Measurements from ENCODE around the gene POLR1G.

Gene POLR1G

DNA sequence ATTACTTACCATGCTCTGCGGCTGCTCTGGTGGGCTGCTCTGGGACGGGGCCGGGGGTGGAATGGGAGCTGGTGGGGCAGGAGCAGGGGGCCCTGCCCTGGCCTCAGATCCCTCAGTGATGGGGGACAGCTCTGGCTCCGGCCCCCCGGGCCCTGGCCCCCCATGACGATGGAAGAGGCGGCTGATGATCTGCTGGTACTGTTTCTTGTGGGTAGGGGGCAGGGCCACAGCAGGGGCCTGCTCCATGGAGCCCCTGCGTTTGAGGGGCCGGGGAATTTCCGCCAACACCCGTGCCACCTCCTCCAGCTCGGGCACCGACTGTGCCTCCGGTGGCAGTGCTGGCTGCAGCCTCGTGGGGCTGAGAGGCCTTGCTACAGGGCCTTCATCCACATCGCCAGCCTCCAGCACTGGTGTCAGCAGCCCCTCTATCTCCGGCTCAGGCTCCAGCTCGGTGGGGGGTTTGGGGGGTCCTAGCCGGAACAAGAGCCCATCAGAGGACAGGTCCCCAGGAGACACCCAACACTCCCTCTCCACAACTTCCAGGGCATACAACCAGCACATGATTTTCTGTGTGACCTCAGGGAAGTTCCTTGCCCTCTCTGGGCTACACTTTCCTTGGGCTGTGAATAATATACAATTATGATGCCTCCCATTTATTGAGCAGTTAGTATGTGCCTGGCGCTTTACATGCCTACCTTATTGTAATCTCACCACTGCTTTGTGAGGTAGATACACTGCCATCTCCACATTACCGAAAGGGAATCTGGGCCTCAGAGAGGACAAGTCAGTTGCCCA, 14.4 kb upstream of the POLR1G start:
- ChIA-PET CTCF (interaction anchor here (1.1 to 3.8 kb wide), 5 partner anchors 8 to 12 kb away, joined by 3 to 17 read pairs (median 4); partner anchors contain the start of gene PPP1R13L), POLR2A (no interaction called here)
- no peak overlapping the region for H3K4me3 ChIP-seq (ENCODE audit: low read depth, low read length)
- TF ChIP-seq CTCF (IDR thresholded peaks at IDR 0.05; ENCODE audit: insufficient read depth, low read length, missing control alignments) = no peak
- DNase-seq (ENCODE audit: low read depth, low spot score) = no peak

GRCh38 chr19:45395821-45396617, 10.4 kb upstream of the POLR1G start:
- no peak overlapping the region for H3K4me3 ChIP-seq (ENCODE audit: low read depth, low read length)
- POLR2A ChIA-PET = no interaction called here
- no peak for TF ChIP-seq CTCF (IDR thresholded peaks at IDR 0.05; ENCODE audit: insufficient read depth, low read length, missing control alignments)
- CTCF ChIA-PET = interaction anchor here (0.9 to 3.8 kb wide), 2 partner anchors 8 to 82 kb away, joined by 3 to 17 read pairs; partner anchors contain the start of gene PPP1R13L
- no peak for DNase-seq (ENCODE audit: low read depth, low spot score)

DNA sequence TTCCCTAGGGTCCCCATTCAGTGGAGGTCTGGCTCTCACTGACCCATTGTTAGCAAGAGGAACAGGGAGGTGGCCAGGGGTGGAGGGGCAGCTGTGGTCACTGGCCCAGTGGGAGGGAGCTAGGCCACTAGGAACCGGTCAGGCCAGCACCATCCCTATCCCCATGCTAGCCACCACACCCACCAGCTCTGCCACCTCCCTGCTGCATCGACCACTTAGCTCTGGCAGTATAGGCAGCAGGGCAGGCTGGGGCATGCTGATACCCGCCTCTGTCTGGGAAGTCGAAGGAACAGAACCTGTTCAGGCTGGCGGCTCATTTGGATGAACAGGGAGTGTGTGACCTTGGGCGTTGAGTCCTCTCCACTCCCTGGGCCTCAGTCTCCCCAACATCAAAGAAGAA, 6.3 kb upstream of the POLR1G start:
- CTCF ChIA-PET = interaction anchor here (1.4 to 3.0 kb wide), 2 partner anchors 39 to 79 kb away, joined by 4 to 17 read pairs; no protein-coding TSS in a partner anchor

GRCh38 chr19:45401815-45402214, 4.6 kb upstream of the POLR1G start:
- DNase-seq (ENCODE audit: low read depth, low spot score) = no peak
- no peak for TF ChIP-seq CTCF (IDR thresholded peaks at IDR 0.05; ENCODE audit: insufficient read depth, low read length, missing control alignments)
- ChIA-PET CTCF (interaction anchor here (0.7 to 4.8 kb wide), 20 partner anchors 8 to 201 kb away, joined by 3 to 65 read pairs (median 6); no protein-coding TSS in a partner anchor), POLR2A (interaction anchor here (0.6 kb wide), 1 partner anchor 391 kb away, joined by 3 read pairs; no protein-coding TSS in a partner anchor)
- no peak overlapping the region for H3K4me3 ChIP-seq (ENCODE audit: low read depth, low read length)

More for the DNA sequence above, 6.3 kb upstream of the POLR1G start:
- H3K4me3 ChIP-seq (ENCODE audit: low read depth, low read length) = no peak overlapping the region
- POLR2A ChIA-PET = interaction anchor here (0.7 kb wide), 1 partner anchor 8 kb away, joined by 3 read pairs; no protein-coding TSS in a partner anchor
- no peak for DNase-seq (ENCODE audit: low read depth, low spot score)
- no peak for TF ChIP-seq CTCF (IDR thresholded peaks at IDR 0.05; ENCODE audit: insufficient read depth, low read length, missing control alignments)

- TF ChIP-seq CTCF (IDR thresholded peaks at IDR 0.05; ENCODE audit: insufficient read depth, low read length, missing control alignments) = peak; percentile 68
- H3K4me3 ChIP-seq (ENCODE audit: low read depth, low read length) = peak overlapping the region; percentile 18
- POLR2A ChIA-PET = interaction anchor here (0.9 kb wide), 1 partner anchor 76 kb away, joined by 3 read pairs; no protein-coding TSS in a partner anchor
- CTCF ChIA-PET = interaction anchor here (0.6 to 4.8 kb wide), 30 partner anchors 8 to 291 kb away, joined by 3 to 65 read pairs (median 6); partner anchors contain the start of gene ERCC1
- DNase-seq (ENCODE audit: low read depth, low spot score) = no peak
Observed at GRCh38 chr19:45402298-45403061, 4.0 kb upstream of the POLR1G start.

Data from AG04449 (cell line).